Neuronal stem cell (in vitro differentiated cells): Measurements from ENCODE around the gene CUBN.

Source experiments
- DNase-seq: peaks from one replicate; pipeline ENCODE4 v3.0.0-alpha.2; 2013; ENCODE audit warnings: low spot score
- H2AFZ ChIP-seq: one replicate; pipeline ENCODE4 v1.6.1; 2013; ENCODE audit warnings: mild to moderate bottlenecking, low read length, inconsistent platforms
- H2AK5ac ChIP-seq: 2 replicates; pipeline ENCODE4 v1.6.1; 2013; ENCODE audit warnings: low read depth, mild to moderate bottlenecking, inconsistent platforms, low read length, moderate library complexity, mixed read lengths
- H2BK120ac ChIP-seq: 2 replicates; pipeline ENCODE4 v1.6.1; 2013; ENCODE audit warnings: low read depth, mild to moderate bottlenecking, inconsistent platforms, low read length, moderate library complexity, mixed read lengths
- H2BK12ac ChIP-seq: one replicate; pipeline ENCODE4 v1.6.1; 2013; ENCODE audit warnings: low read length, inconsistent platforms
- H2BK15ac ChIP-seq: 2 replicates; pipeline ENCODE4 v1.6.1; 2013; ENCODE audit warnings: mild to moderate bottlenecking, low read length, inconsistent platforms, mixed read lengths
- H2BK5ac ChIP-seq: one replicate; pipeline ENCODE4 v1.6.1; 2013; ENCODE audit warnings: inconsistent platforms, mild to moderate bottlenecking, low read length, moderate library complexity
- H3K14ac ChIP-seq: one replicate; pipeline ENCODE4 v1.6.1; 2013; ENCODE audit warnings: low read length, inconsistent platforms
- H3K18ac ChIP-seq: 2 replicates; pipeline ENCODE4 v1.6.1; 2013; ENCODE audit warnings: low read length, inconsistent platforms
- H3K23ac ChIP-seq: 2 replicates; pipeline ENCODE4 v1.6.1; 2013; ENCODE audit warnings: low read depth, mild to moderate bottlenecking, mixed read lengths, low read length, inconsistent platforms; ENCODE audit not compliant: poor library complexity
- H3K27ac ChIP-seq: replicated peaks from 3 replicates; pipeline ENCODE4 v1.5.1; 2013; ENCODE audit warnings: low read length, inconsistent platforms
- H3K27me3 ChIP-seq, 3 experiments: 2 replicates each; pipeline ENCODE4 v1.6.1; 2013; ENCODE audit warnings: low read length in 3 of 3, mild to moderate bottlenecking in 2 of 3, inconsistent platforms in 1 of 3, low read depth in 1 of 3, mixed read lengths in 1 of 3, moderate library complexity in 1 of 3; ENCODE audit not compliant: control insufficient read depth in 3 of 3, insufficient read depth in 3 of 3
- H3K36me3 ChIP-seq, 2 donors: replicated peaks in 1 of 2; 2 replicates each; pipeline ENCODE4 v1.6.1; 2013; ENCODE audit warnings: low read length in 2 of 2; ENCODE audit not compliant: control insufficient read depth in 2 of 2, insufficient read depth in 2 of 2
- H3K4ac ChIP-seq: 2 replicates; pipeline ENCODE4 v1.6.1; 2013; ENCODE audit warnings: inconsistent platforms, mild to moderate bottlenecking, low read length, moderate library complexity
- H3K4me1 ChIP-seq, 2 donors: 1 replicate in 1 of 2; 2 replicates in 1 of 2; pipeline ENCODE4 v1.6.1; 2013; ENCODE audit warnings: low read length in 2 of 2, low read depth in 1 of 2; ENCODE audit not compliant: control insufficient read depth in 2 of 2, insufficient read depth in 1 of 2
- H3K4me2 ChIP-seq: one replicate; pipeline ENCODE4 v1.6.1; 2013; ENCODE audit warnings: mild to moderate bottlenecking, low read length, inconsistent platforms; ENCODE audit not compliant: insufficient read depth, poor library complexity, severe bottlenecking
- H3K4me3 ChIP-seq, 2 donors: 2 replicates each; pipeline ENCODE4 v1.5.1; 2013; ENCODE audit warnings: low read length in 2 of 2, mild to moderate bottlenecking in 2 of 2, inconsistent platforms in 1 of 2, moderate library complexity in 1 of 2
- H3K79me1 ChIP-seq: one replicate; pipeline ENCODE4 v1.6.1; 2013; ENCODE audit warnings: low read depth, mild to moderate bottlenecking, inconsistent platforms, low read length, moderate library complexity
- H3K9ac ChIP-seq: one replicate; pipeline ENCODE4 v1.6.1; 2013; ENCODE audit warnings: mild to moderate bottlenecking, low read depth, low read length, inconsistent platforms; ENCODE audit not compliant: poor library complexity
- H3K9me3 ChIP-seq, 2 donors: replicated peaks in 1 of 2; 2 replicates each; pipeline versions ENCODE3 to v1.6.1; 2013; ENCODE audit warnings: low read length in 2 of 2, mild to moderate bottlenecking in 2 of 2, inconsistent platforms in 1 of 2, low read depth in 1 of 2, mixed read lengths in 1 of 2, moderate library complexity in 1 of 2; ENCODE audit not compliant: control insufficient read depth in 2 of 2, insufficient read depth in 1 of 2
- H4K8ac ChIP-seq: one replicate; pipeline ENCODE4 v1.6.1; 2013; ENCODE audit warnings: low read depth, mild to moderate bottlenecking, inconsistent platforms, low read length, moderate library complexity
- H4K91ac ChIP-seq: one replicate; pipeline ENCODE4 v1.6.1; 2013; ENCODE audit warnings: low read length, low read depth, mild to moderate bottlenecking, inconsistent platforms; ENCODE audit not compliant: poor library complexity
- WGBS, 2 donors: extraction: QIAGEN DNeasy Blood & Tissue Kit; methylation state at CpG; one replicate each; pipeline ENCODE4 v1.1.7; 2013; ENCODE audit warnings: missing lambda C conversion rate in 2 of 2, mixed read lengths in 1 of 2; ENCODE audit not compliant: insufficient read length in 2 of 2, insufficient replicate concordance in 1 of 2; ENCODE audit errors: extremely low coverage in 2 of 2; 5-methylcytosine and 5-hydroxymethylcytosine counted together

The CUBN gene

GRCh38 chr10:17157024-17157423, 27.4 kb upstream of the CUBN start:
- Histone ChIP-seq H3K9ac (no peak overlapping the region), H3K27me3 (no peaks in the 10 kb centered on the region), H3K27ac (no peak overlapping the region), H2AK5ac (no peak overlapping the region), H3K4me3 (no peak overlapping the region), H3K4me1 (no peaks in the 10 kb centered on the region), H4K91ac (no peak overlapping the region), H3K4ac (no peak overlapping the region), H2BK15ac (no peak overlapping the region), H2AFZ (no peak overlapping the region), H3K79me1 (no peaks in the 10 kb centered on the region), H2BK120ac (no peak overlapping the region), H3K14ac (no peak overlapping the region), H4K8ac (no peak overlapping the region), H3K36me3 (peaks cover 0 to 25% of the 10 kb centered on the region in 2 donors), H3K18ac (no peak overlapping the region), H3K23ac (no peak overlapping the region), H3K4me2 (no peak overlapping the region), H2BK5ac (no peak overlapping the region), H2BK12ac (no peak overlapping the region), H3K9me3 (no peaks in the 10 kb centered on the region)
- no peak for DNase-seq
- WGBS, 2 donors, result no CpG with 5 or more reads among the region's 2 CpGs

- no peak for DNase-seq
- Histone ChIP-seq H3K23ac (no peak overlapping the region), H4K91ac (no peak overlapping the region), H3K18ac (no peak overlapping the region), H3K36me3 (peaks cover 0 to 25% of the 10 kb centered on the region in 2 donors), H2BK5ac (no peak overlapping the region), H3K9ac (no peak overlapping the region), H3K4me3 (no peak overlapping the region), H3K4ac (no peak overlapping the region), H2AFZ (no peak overlapping the region), H4K8ac (no peak overlapping the region), H2AK5ac (no peak overlapping the region), H3K27me3 (no peaks in the 10 kb centered on the region), H3K14ac (no peak overlapping the region), H2BK12ac (no peak overlapping the region), H3K79me1 (no peaks in the 10 kb centered on the region), H2BK15ac (no peak overlapping the region), H3K27ac (no peak overlapping the region), H2BK120ac (no peak overlapping the region), H3K9me3 (no peaks in the 10 kb centered on the region), H3K4me2 (no peak overlapping the region), H3K4me1 (no peaks in the 10 kb centered on the region)
Measured at GRCh38 chr10:17155826-17156225, 26.2 kb upstream of the CUBN start.

GRCh38 chr10:17154116-17154515, 24.5 kb upstream of the CUBN start:
- Histone ChIP-seq H3K18ac (no peak overlapping the region), H3K9ac (no peak overlapping the region), H2AFZ (no peak overlapping the region), H3K36me3 (peaks cover 0 to 34% of the 10 kb centered on the region in 2 donors), H3K27me3 (no peaks in the 10 kb centered on the region), H2BK120ac (no peak overlapping the region), H3K9me3 (no peaks in the 10 kb centered on the region), H4K91ac (no peak overlapping the region), H2BK5ac (no peak overlapping the region), H3K4me1 (no peaks in the 10 kb centered on the region), H3K14ac (no peak overlapping the region), H2AK5ac (no peak overlapping the region), H4K8ac (no peak overlapping the region), H3K79me1 (no peaks in the 10 kb centered on the region), H2BK12ac (no peak overlapping the region), H3K27ac (no peak overlapping the region), H3K4me3 (no peak overlapping the region), H2BK15ac (no peak overlapping the region), H3K4ac (no peak overlapping the region), H3K23ac (no peak overlapping the region), H3K4me2 (no peak overlapping the region)
- DNase-seq, result no peak

- no CpG with 5 or more reads among the region's 5 CpGs for WGBS, 2 donors
- Histone ChIP-seq H2AK5ac (no peak overlapping the region), H2AFZ (no peak overlapping the region), H3K9me3 (no peaks in the 10 kb centered on the region), H3K9ac (no peak overlapping the region), H3K27me3 (no peaks in the 10 kb centered on the region), H3K18ac (no peak overlapping the region), H3K4me3 (no peak overlapping the region), H3K79me1 (no peaks in the 10 kb centered on the region), H2BK5ac (no peak overlapping the region), H3K27ac (no peak overlapping the region), H3K4me1 (peaks cover 0 to under 1% of the 10 kb centered on the region in 2 donors), H3K4ac (no peak overlapping the region), H2BK15ac (no peak overlapping the region), H3K14ac (no peak overlapping the region), H3K4me2 (no peak overlapping the region), H3K23ac (no peak overlapping the region), H4K91ac (no peak overlapping the region), H4K8ac (no peak overlapping the region), H2BK12ac (no peak overlapping the region), H3K36me3 (peaks cover 0 to 34% of the 10 kb centered on the region in 2 donors), H2BK120ac (no peak overlapping the region)
- DNase-seq, result no peak
Measured at GRCh38 chr10:17153321-17153720, 23.7 kb upstream of the CUBN start.
